Hypothalamus (tissue), 51 donors: ENCODE data around the gene SGCE.

Source experiments
- DNase-seq, 51 donors: peaks; one replicate each; lab custom pipeline; 2025; lab: John Stamatoyannopoulos, UW

The SGCE gene

GRCh38 chr7:94577357-94577756 is 78.6 kb downstream of the SGCE start:
- DNase-seq = no peak

GRCh38 chr7:94576316-94576715 is 79.6 kb downstream of the SGCE start:
- no peak for DNase-seq

GRCh38 chr7:94575646-94576045 is 80.3 kb downstream of the SGCE start:
- DNase-seq = no peak

GRCh38 chr7:94571816-94572215 is 84.1 kb downstream of the SGCE start:
- DNase-seq = no peak

GRCh38 chr7:94567396-94567795 is 88.5 kb downstream of the SGCE start:
- no peak for DNase-seq

GRCh38 chr7:94565247-94565894 is 90.6 kb downstream of the SGCE start:
- DNase-seq = no peak

- DNase-seq = no peak
Measured at GRCh38 chr7:94562525-94562924, 93.4 kb downstream of the SGCE start.

GRCh38 chr7:94561841-94562514 is 94.0 kb downstream of the SGCE start:
- no peak for DNase-seq

- no peak for DNase-seq
Measured at GRCh38 chr7:94559972-94560371, 96.0 kb downstream of the SGCE start.

- no peak for DNase-seq
Measured at GRCh38 chr7:94557215-94557614, 98.7 kb downstream of the SGCE start.

GRCh38 chr7:94556028-94556427 is 99.9 kb downstream of the SGCE start:
- no peak for DNase-seq

GRCh38 chr7:94547126-94547525 is 108.8 kb downstream of the SGCE start:
- no peak for DNase-seq

- no peak for DNase-seq
Measured at GRCh38 chr7:94540428-94540827, 115.5 kb downstream of the SGCE start.
